ENCODE data around the gene CARD11.
"Not testable (repeated sequence)": the region's sequence is repeated elsewhere in the genome, so short reads cannot be mapped to it uniquely, and the experiment has no call there.

CARD11 gene

DNA sequence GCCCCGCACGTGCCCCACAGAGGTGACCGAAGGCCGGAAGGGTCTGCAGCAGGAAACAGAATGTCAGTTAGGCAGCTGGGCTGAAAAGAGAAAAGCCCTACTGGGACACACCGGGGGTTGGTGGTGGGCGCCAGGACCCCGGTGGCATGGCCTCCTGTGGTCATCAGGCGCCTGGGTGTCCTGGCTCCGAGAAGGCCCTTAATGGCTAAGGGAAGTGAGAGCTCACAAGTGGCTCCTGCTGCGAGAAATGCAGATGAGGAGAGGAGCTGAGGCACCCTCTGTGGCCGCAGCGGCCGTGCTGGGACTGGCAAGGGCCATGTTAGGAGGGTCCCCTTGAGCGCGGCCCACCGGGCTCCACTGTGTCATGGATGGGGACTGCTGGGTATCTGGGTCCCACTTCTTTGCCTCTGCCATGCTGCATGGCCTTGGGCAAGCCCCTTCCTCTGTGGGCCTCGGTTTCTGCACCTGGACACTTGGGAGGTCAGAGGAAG is 120.3 kb downstream of the CARD11 start:
- DNase-seq (ENCODE audit: low read depth) = no peak

GRCh38 chr7:2922866-2923265 is 120.8 kb downstream of the CARD11 start:
- no peak for DNase-seq (ENCODE audit: low read depth)

More for the DNA sequence above, 120.3 kb downstream of the CARD11 start:
- TF ChIP-seq POLR2A (IDR thresholded peaks at IDR 0.05; ENCODE audit: extremely low read depth, insufficient read length) = no peak
- TF ChIP-seq CTCF (IDR thresholded peaks at IDR 0.05; ENCODE audit: low read depth, low read length) = no peak
- TF ChIP-seq, protein P1, sequence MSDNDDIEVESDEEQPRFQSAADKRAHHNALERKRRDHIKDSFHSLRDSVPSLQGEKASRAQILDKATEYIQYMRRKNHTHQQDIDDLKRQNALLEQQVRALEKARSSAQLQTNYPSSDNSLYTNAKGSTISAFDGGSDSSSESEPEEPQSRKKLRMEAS (IDR thresholded peaks at IDR 0.05; ENCODE audit: low read depth, low read length) = no peak
- no peak for TF ChIP-seq MYC (IDR thresholded peaks at IDR 0.05; ENCODE audit: low read depth, low read length)
- H3K4me3 ChIP-seq (ENCODE audit: low read depth, low read length) = no peak overlapping the region

GRCh38 chr7:2922348-2922691 is 121.3 kb downstream of the CARD11 start:
- no peak for DNase-seq (ENCODE audit: low read depth)
- TF ChIP-seq CTCF (IDR thresholded peaks at IDR 0.05; ENCODE audit: low read depth, low read length) = no peak
- no peak for TF ChIP-seq POLR2A (IDR thresholded peaks at IDR 0.05; ENCODE audit: extremely low read depth, insufficient read length)
- TF ChIP-seq, protein P1 (IDR thresholded peaks at IDR 0.05; ENCODE audit: low read depth, low read length) = no peak
- no peak for TF ChIP-seq MYC (IDR thresholded peaks at IDR 0.05; ENCODE audit: low read depth, low read length)
- H3K4me3 ChIP-seq (ENCODE audit: low read depth, low read length) = no peak overlapping the region

More at GRCh38 chr7:2922866-2923265, 120.8 kb downstream of the CARD11 start:
- H3K4me3 ChIP-seq (ENCODE audit: low read depth, low read length) = no peak overlapping the region
- TF ChIP-seq POLR2A (IDR thresholded peaks at IDR 0.05; ENCODE audit: extremely low read depth, insufficient read length) (no peak), MYC (IDR thresholded peaks at IDR 0.05; ENCODE audit: low read depth, low read length) (no peak), CTCF (IDR thresholded peaks at IDR 0.05; ENCODE audit: low read depth, low read length) (no peak)
- TF ChIP-seq, protein P1 (IDR thresholded peaks at IDR 0.05; ENCODE audit: low read depth, low read length) = no peak

GRCh38 chr7:2921653-2922347 is 121.9 kb downstream of the CARD11 start:
- H3K4me3 ChIP-seq (ENCODE audit: low read depth, low read length) = no peak overlapping the region
- DNase-seq (ENCODE audit: low read depth) = no peak
- TF ChIP-seq CTCF (IDR thresholded peaks at IDR 0.05; ENCODE audit: low read depth, low read length) (peak; percentile 32), MYC (IDR thresholded peaks at IDR 0.05; ENCODE audit: low read depth, low read length) (no peak)

DNA sequence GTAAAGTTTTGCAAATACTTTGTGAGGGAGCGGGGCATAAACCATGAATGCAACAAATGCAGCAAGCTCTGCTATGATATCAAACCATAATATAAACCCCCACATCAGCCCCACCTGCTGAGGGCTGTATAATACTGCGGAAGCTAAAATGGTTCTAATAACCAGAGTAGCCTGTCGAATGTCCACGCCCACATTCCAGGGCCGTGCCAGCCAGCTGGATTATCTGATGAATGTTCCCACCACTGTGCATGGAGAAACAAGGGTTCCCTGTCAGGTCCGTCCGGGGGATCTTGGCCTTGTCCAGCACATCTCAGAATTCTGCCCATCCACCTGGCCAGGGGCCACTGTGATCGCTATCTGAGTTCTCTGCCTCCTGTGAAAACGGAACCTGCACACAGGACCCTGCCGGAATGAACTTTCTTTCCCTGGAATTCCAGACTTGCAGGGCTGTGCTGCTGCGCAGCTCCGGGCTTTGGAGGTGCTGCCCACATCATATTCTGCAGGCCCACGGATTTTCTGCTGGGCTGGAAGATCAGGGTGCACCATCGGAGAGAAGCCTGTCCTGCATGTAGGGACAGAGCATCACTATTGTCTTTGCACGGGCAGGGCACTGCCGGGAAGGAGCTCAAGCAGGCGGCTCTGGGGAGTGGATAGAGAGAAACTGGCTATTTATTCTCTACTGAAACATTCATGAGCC is 122.6 kb downstream of the CARD11 start:
- H3K4me3 ChIP-seq (ENCODE audit: low read depth, low read length) = no peak overlapping the region
- TF ChIP-seq MYC (IDR thresholded peaks at IDR 0.05; ENCODE audit: low read depth, low read length) (no peak), POLR2A (IDR thresholded peaks at IDR 0.05; ENCODE audit: extremely low read depth, insufficient read length) (no peak), CTCF (IDR thresholded peaks at IDR 0.05; ENCODE audit: low read depth, low read length) (no peak)
- TF ChIP-seq, protein P1 (IDR thresholded peaks at IDR 0.05; ENCODE audit: low read depth, low read length) = no peak
- no peak for DNase-seq (ENCODE audit: low read depth)

- not testable (repeated sequence) for H3K4me3 ChIP-seq (ENCODE audit: low read depth, low read length); DNase-seq (ENCODE audit: low read depth)
These were observed 123.2 kb downstream of the CARD11 start for GRCh38 chr7:2920480-2920879.
